ENCODE results near the gene NPAS3.

NPAS3 gene

GRCh38 chr14:33588771-33589170 lies 650.1 kb downstream of the NPAS3 start:
- no peak for DNase-seq (ENCODE audit: low read depth)
- TF ChIP-seq CTCF (IDR thresholded peaks at IDR 0.05; ENCODE audit: control insufficient read depth, insufficient read depth, low read depth, low read length, missing control alignments) = no peak
- H3K4me3 ChIP-seq (ENCODE audit: control insufficient read depth, low read depth, low read length) = no peak overlapping the region

- DNase-seq (ENCODE audit: low read depth) = peak; percentile 86
- TF ChIP-seq CTCF (IDR thresholded peaks at IDR 0.05; ENCODE audit: control insufficient read depth, insufficient read depth, low read depth, low read length, missing control alignments) = no peak
- H3K4me3 ChIP-seq (ENCODE audit: control insufficient read depth, low read depth, low read length) = no peak overlapping the region
Measured at GRCh38 chr14:33589334-33589733, 650.7 kb downstream of the NPAS3 start.

- no peak for TF ChIP-seq CTCF (IDR thresholded peaks at IDR 0.05; ENCODE audit: control insufficient read depth, insufficient read depth, low read depth, low read length, missing control alignments)
- no peak overlapping the region for H3K4me3 ChIP-seq (ENCODE audit: control insufficient read depth, low read depth, low read length)
- no peak for DNase-seq (ENCODE audit: low read depth)
Measured at GRCh38 chr14:33590891-33591630, 652.4 kb downstream of the NPAS3 start.

- TF ChIP-seq CTCF (IDR thresholded peaks at IDR 0.05; ENCODE audit: control insufficient read depth, insufficient read depth, low read depth, low read length, missing control alignments) = no peak
- H3K4me3 ChIP-seq (ENCODE audit: control insufficient read depth, low read depth, low read length) = no peak overlapping the region
- no peak for DNase-seq (ENCODE audit: low read depth)
Measured at GRCh38 chr14:33592297-33592696, 653.6 kb downstream of the NPAS3 start.

- TF ChIP-seq CTCF (IDR thresholded peaks at IDR 0.05; ENCODE audit: control insufficient read depth, insufficient read depth, low read depth, low read length, missing control alignments) = no peak
- DNase-seq (ENCODE audit: low read depth) = no peak
- no peak overlapping the region for H3K4me3 ChIP-seq (ENCODE audit: control insufficient read depth, low read depth, low read length)
Measured at GRCh38 chr14:33596211-33597080, 657.8 kb downstream of the NPAS3 start.

- TF ChIP-seq CTCF (IDR thresholded peaks at IDR 0.05; ENCODE audit: control insufficient read depth, insufficient read depth, low read depth, low read length, missing control alignments) = no peak
Measured at GRCh38 chr14:33598582-33598981, 659.9 kb downstream of the NPAS3 start.

More at GRCh38 chr14:33598582-33598981, 659.9 kb downstream of the NPAS3 start:
- no peak for DNase-seq (ENCODE audit: low read depth)
- no peak overlapping the region for H3K4me3 ChIP-seq (ENCODE audit: control insufficient read depth, low read depth, low read length)

Data from AG09309 (cell line).